Nucleus accumbens (tissue), 56 donors: ENCODE measurements around the gene MAGT1.
"Not testable (repeated sequence)": the region's sequence is repeated elsewhere in the genome, so short reads cannot be mapped to it uniquely, and the experiment has no call there.

Experiments used
- DNase-seq, 56 donors: peaks; one replicate each; lab custom pipeline; 2025; lab: John Stamatoyannopoulos, UW

MAGT1 gene

DNA sequence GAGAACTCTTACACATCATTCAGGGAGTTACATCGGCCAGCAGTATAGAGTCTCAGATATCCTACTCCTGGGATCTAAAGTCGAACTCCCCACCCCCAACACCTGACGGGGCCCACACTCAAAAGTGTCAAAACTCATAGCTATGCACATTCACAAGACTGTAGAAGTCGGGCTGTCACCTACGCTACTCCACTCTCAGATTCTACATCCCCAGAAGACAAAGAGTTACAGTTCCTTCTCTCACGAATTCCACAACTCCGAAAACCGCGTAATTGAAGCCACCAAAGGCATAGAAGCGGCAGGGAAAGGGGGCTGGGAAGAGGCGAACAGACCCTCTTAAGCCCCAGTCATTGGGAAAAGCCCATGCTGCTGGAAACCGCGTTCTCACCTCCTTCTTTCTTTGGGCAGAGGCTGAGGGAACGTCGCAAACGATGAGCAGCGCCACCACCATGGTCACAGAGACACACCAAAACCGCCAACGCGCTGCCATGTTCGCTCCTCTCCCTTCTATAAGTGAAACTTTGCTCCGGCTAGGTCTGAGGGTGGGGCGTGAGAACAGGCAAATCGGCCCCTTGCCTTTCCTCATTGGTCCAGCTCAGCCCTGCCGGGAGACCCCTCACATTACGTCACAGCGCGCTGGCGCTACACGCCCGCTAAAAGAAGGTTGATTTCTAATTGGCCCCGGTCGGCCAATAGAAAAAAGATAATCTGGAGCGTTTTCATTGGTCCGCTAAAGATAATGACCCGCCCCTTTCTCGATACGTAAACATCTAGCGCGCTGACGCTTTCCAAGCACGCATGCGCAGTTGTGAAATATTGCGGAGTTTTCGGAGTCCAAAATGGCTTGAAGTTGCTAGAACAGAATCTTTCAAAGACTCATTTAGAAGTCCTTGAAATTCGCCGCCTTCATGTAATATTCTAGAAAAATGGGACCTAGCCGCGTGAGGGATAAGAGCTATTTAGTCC, at the start of gene MAGT1:
Gene MAGT1 (minus strand): TSS at position 515 of the 966 bp plus-strand sequence. CDS start 25 bp downstream, at position 490.
- peak; percentile 3 to 94 (median 82) for DNase-seq

DNA sequence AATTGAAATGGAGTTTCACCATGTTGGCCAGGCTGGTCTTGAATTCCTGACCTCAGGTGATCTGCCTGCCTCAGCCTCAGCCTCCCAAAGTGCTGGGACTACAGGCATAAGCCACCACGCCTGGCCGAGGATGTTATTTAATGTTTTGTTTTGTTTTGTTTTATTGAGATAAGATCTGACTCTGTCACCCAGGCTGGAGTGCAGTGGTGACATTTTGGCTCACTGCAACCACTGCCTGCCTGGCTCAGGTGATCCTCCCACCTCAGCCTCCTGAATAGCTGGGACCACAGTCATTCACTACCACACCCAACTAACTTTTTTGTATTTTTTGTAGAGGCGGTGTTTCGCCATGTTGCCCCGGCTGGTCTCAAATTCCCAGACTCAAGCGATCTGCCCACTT, 49.8 kb upstream of the MAGT1 start:
- DNase-seq = not testable (repeated sequence)

DNA sequence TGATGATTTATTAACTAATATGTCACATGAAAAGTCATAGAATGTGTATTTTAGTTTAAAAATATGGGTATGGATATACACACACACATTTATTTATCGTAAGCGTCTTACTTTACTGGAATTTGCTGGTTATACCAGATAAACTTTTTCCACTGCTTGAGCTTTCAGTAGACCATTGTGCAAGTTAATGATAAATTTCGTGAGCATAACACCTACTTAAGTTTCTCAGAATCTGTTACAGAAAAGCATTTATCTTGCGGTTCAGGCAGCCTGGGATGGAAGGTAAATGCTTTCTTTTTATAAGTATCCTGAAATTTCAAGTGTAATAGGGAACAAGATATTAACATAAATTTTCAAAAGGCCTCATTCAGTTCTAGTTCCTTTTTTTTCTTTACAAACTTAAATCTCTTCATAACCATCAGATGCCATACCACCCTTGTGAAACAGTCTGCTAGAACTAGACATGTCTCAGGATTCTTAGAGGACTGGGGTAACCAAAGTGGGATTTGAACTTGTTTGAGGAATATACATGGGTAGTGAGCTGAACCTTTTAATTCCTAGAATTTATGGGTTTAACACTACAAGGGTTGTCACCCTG, 42.9 kb upstream of the MAGT1 start:
- DNase-seq = no peak

DNA sequence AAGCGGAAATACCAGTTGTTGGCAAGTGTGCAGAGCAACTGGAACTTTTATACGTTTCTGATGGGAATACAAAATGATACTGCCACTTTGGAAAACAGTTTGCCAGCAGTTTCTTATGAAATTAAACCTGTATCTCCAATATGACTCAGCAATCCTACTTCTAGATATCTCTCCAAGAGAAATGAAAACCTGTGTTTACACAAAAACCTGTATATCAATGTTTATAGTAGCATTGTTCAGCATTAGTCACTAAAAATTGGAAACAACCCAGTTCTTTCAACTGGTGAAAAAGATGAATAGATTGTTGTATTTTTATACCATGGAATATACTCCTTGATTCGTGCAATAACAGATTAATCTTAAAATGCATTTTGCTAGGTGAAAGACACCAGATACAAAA, 42.1 kb upstream of the MAGT1 start:
- no peak for DNase-seq

DNA sequence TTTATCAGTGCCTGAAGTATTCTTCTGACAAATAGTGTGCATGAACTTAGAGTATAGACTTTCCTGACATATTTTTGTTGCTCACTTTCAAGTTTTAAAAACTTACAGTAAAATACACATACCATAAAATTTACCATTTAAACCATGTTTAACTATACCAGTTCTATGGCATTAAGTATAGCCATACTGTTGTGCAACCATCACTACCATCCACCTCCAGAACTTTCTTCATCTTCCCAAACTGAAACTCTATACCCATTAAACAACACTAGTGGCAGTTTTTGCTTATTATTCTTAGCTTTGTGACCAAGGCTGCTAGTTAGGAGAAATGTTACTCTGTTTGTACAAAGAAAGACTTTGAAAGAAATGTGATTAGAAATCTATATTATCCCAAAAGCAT, 41.1 kb upstream of the MAGT1 start:
- DNase-seq = no peak

DNA sequence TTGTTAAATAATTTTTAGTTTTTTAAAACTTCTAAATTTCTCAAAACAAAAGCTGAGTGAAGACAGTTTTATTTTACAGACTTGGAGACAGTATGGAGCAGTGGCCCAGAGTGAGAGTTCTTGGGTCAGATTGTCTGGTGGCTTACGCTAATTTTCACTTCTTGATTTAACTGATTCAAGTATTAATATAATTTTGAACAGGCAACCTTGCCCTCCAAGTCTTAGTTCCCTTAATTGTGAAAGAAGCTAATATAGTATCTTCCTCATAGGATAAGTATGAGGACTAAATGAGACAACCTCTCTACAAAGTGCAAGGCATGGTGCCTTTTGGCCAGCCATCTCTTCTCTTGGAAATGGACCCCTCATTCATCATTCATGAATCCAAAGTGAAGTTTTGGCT, 40.7 kb upstream of the MAGT1 start:
- no peak for DNase-seq

DNA sequence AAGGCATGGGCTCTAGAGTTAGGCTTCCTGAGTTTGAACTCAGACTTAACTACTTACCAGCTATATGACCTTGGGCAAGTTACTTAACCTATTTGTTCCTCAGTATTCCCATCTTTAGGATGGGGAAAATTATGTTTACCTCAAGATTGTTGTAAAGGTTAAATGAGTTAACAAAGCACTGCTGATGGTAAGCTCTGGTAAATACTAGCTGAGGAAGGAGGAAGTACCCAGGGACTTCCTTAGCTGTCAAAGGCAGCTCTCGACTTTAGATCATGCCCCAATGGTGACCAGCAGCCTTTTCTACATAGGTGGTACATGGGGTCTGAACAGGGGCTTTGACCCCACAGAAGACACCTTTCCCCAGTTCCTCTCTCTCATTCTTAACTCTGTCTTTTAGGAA, 35.3 kb upstream of the MAGT1 start:
- no peak for DNase-seq

DNA sequence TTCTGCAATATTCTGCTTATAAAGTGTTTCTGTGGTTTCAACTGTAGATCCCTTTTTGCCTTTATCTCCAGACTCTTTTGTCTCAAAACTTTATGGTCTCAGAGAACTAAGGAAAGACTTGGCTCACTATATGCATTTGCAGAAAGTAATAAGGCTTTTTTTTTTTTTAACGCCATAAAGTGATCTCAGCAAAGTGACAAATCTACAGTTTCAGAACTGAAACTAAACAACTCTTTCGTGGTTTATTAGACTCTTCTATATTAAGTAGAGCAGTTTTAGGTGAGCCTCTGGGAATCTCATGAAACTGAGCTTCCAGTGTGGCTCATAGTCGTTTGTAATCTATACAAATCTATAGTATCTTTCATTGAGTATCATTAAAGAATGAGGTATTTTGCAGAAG, 30.5 kb upstream of the MAGT1 start:
- no peak for DNase-seq

DNA sequence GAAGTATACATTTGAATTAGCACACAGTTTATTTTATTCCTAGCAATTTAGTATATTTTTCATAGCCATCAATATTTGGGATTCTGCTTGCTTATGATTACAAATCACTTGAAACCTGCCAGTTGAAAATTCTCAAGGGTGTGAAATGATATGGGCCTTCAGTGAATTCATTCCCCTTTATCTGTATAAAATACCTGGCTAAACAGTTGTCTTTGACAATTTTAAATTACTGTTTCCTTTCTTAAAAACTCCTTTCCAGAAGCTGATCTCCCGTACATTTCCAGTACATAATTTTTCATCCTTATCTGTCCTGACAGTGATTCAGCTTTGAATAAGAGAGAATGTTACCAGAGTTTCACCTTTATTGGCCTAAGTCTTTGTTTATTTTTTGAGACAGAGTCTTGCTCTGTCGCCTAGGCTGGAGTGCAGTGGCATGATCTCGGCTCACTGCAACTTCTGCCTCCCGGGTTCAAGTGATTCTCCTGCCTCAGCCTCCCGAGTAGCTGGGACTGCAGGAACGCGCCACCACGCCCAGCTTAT, 29.2 kb upstream of the MAGT1 start:
- DNase-seq = no peak

DNA sequence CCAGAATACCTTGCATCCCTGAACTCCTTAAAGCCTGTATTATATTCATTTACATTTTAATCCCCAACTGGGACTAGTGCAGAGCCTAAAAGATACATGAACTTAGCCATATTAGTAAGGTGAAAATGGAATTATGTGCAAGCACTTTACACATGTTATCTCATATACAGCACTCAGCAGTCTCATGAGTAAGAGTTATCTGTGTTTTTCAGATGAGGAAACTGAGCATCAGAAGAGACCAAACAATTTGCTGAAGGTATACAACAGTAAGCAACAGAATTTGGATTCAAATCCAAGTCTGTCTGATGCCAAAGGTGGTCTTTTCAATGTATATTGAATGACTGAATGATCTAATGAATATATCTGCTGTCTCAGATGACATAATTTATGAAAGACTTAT, 27.6 kb upstream of the MAGT1 start:
- no peak for DNase-seq

DNA sequence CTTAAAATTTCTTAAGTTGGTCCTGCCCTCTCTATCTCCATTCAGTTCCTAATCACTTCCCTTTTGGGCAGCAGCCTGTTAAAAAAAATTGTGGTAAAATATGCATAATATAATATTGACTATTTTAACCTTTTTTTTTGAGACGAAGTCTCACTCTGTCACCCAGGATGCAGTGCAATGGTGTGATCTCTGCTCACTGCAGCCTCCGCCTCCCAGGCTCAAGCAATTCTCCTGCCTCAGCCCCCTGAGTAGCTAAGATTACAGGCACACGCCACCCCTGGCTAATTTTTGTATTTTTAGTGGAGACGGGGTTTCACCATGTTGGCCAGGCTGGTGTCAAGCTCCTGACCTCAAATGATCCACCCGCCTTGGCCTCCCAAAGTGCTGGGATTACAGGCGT, 24.1 kb upstream of the MAGT1 start:
- not testable (repeated sequence) for DNase-seq

DNA sequence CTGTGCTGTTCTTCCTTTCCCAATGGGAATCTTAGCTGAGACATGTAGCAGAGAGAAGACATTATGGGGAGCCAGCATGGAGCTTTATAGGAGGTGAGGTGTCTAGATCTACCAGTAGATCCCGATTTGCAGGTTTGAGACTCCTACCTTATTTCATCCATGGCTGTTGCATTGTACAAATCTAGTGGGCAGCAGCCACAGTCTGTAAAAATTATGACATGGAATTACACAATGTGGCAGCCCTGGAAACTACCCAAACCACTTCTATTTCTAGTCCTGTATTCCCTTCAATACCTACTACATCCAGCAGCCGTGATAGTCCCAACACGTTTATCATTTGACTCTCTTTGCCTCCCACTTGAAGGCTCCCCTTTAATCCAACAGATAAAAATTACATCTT, 23.3 kb upstream of the MAGT1 start:
- no peak for DNase-seq

DNA sequence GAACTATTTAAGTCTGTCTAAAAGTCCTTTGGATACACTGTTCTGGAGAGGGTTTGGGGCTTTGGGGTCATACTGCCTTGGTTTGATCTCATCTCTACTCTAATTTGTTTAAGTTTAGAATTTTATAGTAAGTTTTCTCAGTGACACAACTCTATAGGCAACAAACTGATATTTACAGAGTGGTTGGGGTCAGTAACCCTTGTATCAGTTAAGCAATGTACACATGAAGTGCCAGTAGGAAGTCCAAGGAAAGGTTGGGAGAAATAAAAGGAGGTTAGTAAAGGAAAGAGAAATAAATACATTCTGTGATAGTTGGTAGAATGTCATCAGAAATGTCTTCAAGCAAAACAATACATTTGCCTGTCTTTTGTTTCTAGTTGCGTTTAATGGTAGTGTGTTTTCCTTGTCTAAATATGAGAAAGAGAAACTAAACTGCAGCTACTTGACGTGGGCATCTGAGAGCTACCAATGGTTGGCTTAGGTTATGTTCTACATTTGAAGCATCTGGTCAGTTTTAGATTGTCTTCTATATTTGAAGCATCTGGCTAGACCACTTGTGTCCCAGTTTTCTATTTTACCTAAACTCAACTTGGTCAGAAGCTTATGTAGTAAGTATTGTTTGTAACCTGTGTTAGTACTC, 22.2 kb upstream of the MAGT1 start:
- no peak for DNase-seq

DNA sequence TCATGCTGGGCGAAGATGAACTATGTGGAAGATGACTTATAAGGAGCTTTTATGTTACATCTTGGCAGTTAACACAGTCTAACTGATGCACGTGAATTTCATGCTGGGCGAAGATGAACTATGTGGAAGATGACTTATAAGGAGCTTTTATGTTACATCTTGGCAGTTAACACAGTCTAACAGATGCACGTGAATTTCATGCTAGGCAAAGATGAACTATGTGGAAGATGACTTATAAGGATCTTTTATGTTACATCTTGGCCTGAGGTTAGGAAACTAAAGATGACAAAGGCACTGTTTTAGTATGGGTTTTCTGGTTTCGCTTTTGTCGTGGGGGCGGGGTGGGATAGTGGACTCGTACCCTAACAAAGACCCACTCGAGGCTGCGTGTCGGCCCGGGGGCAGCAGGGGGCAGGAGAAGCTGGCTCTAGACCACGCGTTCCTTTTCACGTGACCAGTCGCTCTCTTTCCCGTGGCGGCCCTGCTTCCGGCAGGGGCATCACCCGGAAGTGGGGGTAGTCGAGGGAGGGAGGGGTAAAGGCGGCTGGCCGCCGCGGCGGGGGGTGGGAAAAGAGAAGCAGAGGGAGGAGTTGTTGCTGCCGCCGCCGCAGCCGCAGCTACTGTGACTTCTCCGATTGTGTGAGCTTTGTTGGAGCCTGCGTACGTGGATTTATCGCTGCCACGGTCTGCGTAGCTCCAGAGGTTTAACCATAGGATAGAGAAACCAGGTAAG, 15.0 kb upstream of the MAGT1 start, which contains the start of gene ATP7A:
Gene ATP7A (plus strand): TSS at position 586 of the 733 bp plus-strand sequence. CDS start 60,949 bp downstream, outside the sequence.
- DNase-seq = peak; percentile 18 to 89 (median 73)

DNA sequence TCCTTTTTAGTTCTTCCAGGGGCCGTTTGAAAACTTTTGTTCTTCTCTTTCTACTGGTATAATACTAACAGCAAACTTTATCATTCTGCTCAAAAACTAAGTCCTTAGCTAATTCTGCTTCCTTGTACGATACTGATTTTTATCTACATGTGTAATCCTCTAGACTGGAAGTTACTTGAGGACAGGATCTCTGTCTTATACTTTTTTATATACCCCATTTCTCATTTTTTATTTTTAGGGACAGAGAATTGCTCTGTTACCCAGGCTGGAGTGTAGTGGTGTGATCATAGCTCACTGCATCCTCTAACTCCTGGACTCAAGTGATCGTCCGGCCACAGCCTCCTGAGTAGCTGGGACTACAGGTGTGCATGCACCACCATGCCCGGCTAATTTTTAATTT, 6.3 kb upstream of the MAGT1 start:
- no peak for DNase-seq

DNA sequence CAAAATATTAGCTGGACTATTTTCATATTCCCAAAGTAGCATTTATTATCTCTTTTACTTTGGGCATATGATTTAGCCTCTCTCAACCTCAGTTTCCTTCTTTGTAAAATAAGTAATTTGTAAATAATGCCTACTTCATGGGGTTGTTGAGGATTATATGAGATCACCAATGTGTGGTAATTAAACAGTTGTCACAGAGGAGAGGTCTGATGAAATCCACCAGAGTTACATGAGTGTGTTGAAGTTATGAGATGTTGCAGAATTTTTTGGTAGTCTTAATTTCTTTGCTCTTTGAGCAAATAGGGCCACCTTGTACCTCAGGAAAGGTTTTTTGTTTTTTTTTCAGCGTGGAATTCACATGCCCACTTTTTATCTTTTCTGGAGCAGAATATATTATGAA, 5.5 kb upstream of the MAGT1 start:
- DNase-seq = no peak

DNA sequence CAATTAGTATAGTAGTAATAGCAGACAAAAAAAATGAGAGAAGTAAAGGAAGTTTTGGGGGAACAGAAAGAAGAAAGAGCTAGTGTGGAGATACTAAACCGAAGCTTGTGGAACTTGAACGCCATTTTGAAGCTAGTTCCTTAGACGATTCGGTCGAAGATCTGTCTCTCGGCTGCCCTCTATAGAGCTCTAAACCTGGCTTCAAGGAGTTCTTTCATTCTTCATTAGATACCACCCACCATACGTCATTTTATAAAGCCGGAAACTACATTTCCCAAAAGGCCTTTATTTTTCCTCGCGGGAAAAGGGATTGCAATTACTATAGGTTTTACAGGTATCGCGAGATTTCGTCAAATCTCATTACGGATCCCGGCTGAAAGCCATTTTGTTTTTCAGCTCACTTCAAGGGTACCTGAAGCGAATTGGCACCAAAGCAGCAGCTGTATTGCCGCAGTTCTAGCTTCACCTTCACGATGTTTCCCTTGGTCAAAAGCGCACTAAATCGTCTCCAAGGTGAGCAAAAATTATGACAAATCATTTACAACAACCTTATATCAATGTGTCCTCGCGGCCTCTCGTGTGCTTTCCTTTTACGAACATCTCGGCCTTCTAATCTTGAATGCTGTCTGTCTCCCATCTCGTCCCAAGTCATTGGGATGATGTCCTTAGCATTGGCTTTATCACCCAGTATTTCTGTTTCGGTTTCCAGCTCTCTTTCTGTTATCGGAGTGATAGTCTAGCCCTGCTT, 4.0 kb upstream of the MAGT1 start, which contains the start of gene COX7B:
Gene COX7B (plus strand): TSS at position 388 of the 748 bp plus-strand sequence. CDS start 86 bp downstream, at position 474.
- DNase-seq = peak in 53 of 56 donors; percentile 0 to 89 (median 47)

DNA sequence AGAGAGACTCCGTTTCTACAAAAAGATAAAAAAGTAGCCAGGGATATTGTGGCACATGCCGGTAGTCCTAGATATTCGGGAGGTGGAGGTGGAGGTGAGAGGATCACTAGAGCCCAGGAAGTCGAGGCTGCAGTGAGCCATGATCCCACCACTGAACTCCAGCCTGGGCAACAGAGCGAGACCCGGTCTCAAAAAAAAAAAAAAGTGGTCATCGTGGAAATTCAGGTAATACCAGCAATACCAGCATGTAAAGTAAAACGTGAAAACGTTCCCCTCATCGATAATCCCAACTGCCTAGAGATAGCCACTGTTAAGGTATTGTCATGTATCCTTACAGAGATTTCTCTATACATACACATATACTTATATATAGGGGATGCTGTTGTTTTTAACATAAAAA, 1.5 kb downstream of the MAGT1 start:
- DNase-seq = no peak

DNA sequence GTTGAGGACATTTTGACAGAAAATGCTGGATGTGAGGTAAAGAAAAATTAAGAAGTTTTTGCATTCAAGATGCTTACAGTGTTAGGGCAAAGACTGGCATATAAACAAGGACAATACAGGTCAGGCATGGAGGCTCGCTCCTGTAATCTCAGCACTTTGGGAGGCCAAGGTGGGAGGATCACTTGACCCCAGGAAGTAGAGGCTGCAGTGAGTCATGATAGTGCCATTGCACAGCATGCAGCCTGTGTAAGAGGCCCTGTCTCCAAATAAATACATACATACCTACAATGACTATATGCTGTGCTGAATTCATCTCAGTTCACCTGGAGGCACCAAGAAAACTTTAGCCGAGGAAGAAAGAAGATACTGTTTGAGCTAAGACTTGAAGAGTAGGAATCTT, 2.3 kb downstream of the MAGT1 start:
- DNase-seq = no peak
